ENCODE results near the gene MAOB.

MAOB gene

DNA sequence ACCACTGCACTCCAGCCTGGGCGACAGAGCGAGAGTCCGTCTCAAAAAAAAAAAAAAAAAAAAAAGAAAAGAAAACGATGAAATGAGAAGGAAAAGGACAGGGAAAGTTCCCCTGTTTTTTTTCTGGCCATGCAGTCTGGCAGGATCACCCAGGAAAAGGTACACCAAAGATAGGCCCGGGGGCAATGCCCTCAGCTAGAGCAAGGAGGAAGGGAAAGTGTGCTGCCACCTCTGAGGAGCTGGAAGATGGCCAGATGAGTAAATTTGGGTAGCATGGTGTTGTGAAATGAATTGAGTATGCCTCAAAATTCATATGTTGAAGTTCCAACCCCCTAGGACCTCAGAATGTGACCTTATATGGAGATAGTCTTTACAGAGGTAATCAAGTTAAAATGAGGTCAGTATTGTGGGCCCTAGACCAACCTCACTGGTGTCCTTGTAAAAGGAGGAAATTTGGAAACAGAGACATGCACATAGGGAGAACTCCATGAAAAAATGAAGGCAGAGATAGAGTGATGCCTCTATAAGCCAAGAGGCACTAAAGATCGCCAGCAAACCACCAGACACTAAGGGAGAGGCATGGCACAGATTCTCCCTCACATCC is 28.9 kb downstream of the MAOB start:
- H3K4me3 ChIP-seq (ENCODE audit: low read length), result no peak overlapping the region
- H3K9ac ChIP-seq (ENCODE audit: low read depth, low read length), result no peak overlapping the region
- H3K4me2 ChIP-seq (ENCODE audit: low read length), result no peak overlapping the region
- peaks cover 4% of the 10 kb centered on the region for H3K27me3 ChIP-seq (ENCODE audit: control insufficient read depth, insufficient read depth, low read length)
- no peaks in the 10 kb centered on the region for H3K4me1 ChIP-seq (ENCODE audit: control insufficient read depth, insufficient read depth, low read length)
- H3K9me3 ChIP-seq (replicated peaks; ENCODE audit: low read length), result no peaks in the 10 kb centered on the region
- H3K36me3 ChIP-seq (ENCODE audit: insufficient read depth, low read length), result no peaks in the 10 kb centered on the region

DNA sequence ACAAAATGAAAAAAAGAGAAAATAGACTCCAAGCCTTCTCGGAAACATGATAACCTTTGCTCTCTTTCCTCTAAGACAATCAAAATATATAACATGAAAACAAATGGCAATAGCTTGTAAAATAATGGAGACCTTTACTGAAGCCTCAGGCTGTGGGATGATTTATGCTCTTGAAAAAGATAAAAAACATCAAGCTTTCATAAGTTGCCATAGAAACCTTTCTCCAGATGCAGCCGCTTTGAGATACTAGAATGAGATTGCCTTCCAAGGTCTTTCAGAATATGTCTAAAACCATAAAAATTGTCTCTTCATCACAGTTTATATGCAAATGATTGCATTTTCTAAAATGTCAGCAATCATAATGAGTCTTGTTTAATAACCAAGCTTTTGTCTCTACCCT is 31.6 kb downstream of the MAOB start:
- Histone ChIP-seq H3K9ac (ENCODE audit: low read depth, low read length) (no peak overlapping the region), H3K36me3 (ENCODE audit: insufficient read depth, low read length) (no peaks in the 10 kb centered on the region), H3K4me2 (ENCODE audit: low read length) (no peak overlapping the region)

DNA sequence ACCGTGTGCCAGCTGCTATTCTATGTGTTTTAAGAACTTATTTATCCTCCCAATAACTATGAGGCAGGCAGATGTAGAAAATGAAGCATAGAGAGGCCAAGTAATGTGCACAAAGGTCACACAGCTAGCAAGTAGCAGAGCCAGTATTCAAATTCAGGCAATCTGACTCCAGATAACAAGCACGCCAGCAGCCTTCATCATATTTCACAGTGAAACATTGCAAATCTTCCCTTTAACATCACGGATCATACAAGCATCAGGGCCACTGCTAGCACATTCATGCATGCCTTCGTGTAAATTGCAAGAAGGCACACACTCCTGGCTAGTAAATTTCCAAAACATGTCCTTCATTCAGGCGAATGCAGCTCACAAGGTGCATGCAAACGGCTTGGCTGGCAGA is 33.1 kb downstream of the MAOB start:
- H3K27me3 ChIP-seq (ENCODE audit: control insufficient read depth, insufficient read depth, low read length), result no peaks in the 10 kb centered on the region
- no peaks in the 10 kb centered on the region for H3K9me3 ChIP-seq (replicated peaks; ENCODE audit: low read length)
- no peak overlapping the region for H3K4me2 ChIP-seq (ENCODE audit: low read length)
- H3K36me3 ChIP-seq (ENCODE audit: insufficient read depth, low read length), result no peaks in the 10 kb centered on the region
- H3K9ac ChIP-seq (ENCODE audit: low read depth, low read length), result no peak overlapping the region
- no peak overlapping the region for H3K4me3 ChIP-seq (ENCODE audit: low read length)
- H3K4me1 ChIP-seq (ENCODE audit: control insufficient read depth, insufficient read depth, low read length), result no peaks in the 10 kb centered on the region

More for the DNA sequence above, 31.6 kb downstream of the MAOB start:
- Histone ChIP-seq H3K4me1 (ENCODE audit: control insufficient read depth, insufficient read depth, low read length) (no peaks in the 10 kb centered on the region), H3K9me3 (replicated peaks; ENCODE audit: low read length) (no peaks in the 10 kb centered on the region), H3K27me3 (ENCODE audit: control insufficient read depth, insufficient read depth, low read length) (peaks cover 4% of the 10 kb centered on the region), H3K4me3 (ENCODE audit: low read length) (no peak overlapping the region)

DNA sequence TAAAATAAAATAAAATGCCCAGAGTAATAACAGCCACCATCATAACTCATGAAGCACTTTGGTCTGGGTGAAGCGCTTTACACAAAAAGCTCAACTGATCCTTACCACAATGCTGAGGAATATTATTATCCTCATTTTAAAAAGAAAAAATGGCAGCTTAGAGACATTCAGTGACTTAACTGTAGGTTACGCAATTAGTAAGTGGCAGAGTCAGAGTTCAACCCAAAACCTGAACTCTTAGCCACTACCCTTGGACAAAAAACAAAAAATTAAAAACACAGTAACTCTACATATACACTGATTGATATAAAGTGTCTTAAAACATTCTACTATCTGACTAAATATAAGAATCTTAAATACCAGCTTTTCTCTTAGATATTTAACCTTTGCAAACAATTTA is 34.9 kb downstream of the MAOB start:
- no peak overlapping the region for H3K4me3 ChIP-seq (ENCODE audit: low read length)
- no peaks in the 10 kb centered on the region for H3K27me3 ChIP-seq (ENCODE audit: control insufficient read depth, insufficient read depth, low read length)
- H3K9ac ChIP-seq (ENCODE audit: low read depth, low read length), result no peak overlapping the region
- H3K4me2 ChIP-seq (ENCODE audit: low read length), result no peak overlapping the region
- H3K36me3 ChIP-seq (ENCODE audit: insufficient read depth, low read length), result no peaks in the 10 kb centered on the region
- H3K9me3 ChIP-seq (replicated peaks; ENCODE audit: low read length), result no peaks in the 10 kb centered on the region
- no peaks in the 10 kb centered on the region for H3K4me1 ChIP-seq (ENCODE audit: control insufficient read depth, insufficient read depth, low read length)

DNA sequence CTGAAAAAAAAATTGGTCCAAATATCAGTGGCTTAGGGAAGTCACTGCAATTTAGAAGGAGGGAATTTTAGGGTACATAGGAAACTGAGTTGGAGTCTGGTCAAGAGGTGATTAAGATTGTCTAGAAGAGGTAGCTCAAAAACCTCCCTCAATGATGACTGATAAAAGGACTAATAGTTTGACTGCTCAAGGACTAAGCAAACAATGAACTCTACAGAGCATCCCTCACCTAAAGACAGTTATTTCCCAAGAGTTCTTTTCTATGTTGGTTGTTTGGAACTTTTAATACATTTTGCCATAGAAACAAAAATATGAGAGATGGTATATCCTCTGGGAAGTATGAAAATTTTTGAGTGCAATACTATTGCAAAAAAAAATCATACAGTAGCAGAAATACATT is 35.7 kb downstream of the MAOB start:
- no peaks in the 10 kb centered on the region for H3K27me3 ChIP-seq (ENCODE audit: control insufficient read depth, insufficient read depth, low read length)
- H3K4me3 ChIP-seq (ENCODE audit: low read length), result no peak overlapping the region
- no peak overlapping the region for H3K4me2 ChIP-seq (ENCODE audit: low read length)
- H3K9me3 ChIP-seq (replicated peaks; ENCODE audit: low read length), result no peaks in the 10 kb centered on the region
- H3K36me3 ChIP-seq (ENCODE audit: insufficient read depth, low read length), result no peaks in the 10 kb centered on the region
- H3K4me1 ChIP-seq (ENCODE audit: control insufficient read depth, insufficient read depth, low read length), result no peaks in the 10 kb centered on the region
- no peak overlapping the region for H3K9ac ChIP-seq (ENCODE audit: low read depth, low read length)

DNA sequence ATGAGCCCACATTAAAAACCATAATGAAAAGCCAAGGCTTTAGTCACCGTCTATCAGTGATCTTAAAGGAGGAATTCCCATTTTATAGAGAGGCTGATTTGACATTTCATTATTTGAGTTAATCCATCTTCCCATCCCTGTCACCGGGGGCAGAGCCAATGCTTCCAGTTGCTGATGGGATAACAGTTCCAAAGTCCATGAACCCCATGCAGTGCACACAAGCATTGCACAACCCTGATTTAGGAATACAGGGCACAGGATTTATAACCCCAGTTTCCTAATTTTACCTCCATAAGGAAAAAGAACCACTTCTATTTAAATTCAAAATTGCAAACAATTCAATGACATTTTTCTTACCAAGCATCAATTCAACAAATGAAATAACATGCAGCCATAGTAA is 36.5 kb downstream of the MAOB start:
- H3K4me3 ChIP-seq (ENCODE audit: low read length), result no peak overlapping the region
- no peaks in the 10 kb centered on the region for H3K27me3 ChIP-seq (ENCODE audit: control insufficient read depth, insufficient read depth, low read length)
- no peak overlapping the region for H3K9ac ChIP-seq (ENCODE audit: low read depth, low read length)
- no peaks in the 10 kb centered on the region for H3K36me3 ChIP-seq (ENCODE audit: insufficient read depth, low read length)
- no peaks in the 10 kb centered on the region for H3K4me1 ChIP-seq (ENCODE audit: control insufficient read depth, insufficient read depth, low read length)
- no peaks in the 10 kb centered on the region for H3K9me3 ChIP-seq (replicated peaks; ENCODE audit: low read length)
- H3K4me2 ChIP-seq (ENCODE audit: low read length), result no peak overlapping the region

DNA sequence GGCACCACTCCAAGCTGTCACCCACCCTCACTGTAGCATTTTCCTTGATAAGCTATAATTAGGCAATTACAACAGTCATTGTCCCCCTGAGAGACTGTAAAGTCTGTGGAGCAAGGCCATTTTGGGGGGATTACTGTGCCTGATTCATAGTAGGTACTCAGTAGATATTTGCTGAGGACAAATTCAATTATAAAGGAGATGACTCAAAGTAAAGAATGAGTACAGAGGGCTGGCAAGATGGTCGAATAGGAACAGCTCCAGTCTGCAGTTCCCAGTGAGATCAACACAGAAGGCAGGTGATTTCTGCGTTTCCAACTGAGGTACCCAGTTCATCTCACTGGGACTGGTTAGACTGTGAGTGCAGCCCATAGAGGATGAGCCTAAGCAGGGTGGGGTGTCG is 42.0 kb downstream of the MAOB start:
- Histone ChIP-seq H3K4me1 (ENCODE audit: control insufficient read depth, insufficient read depth, low read length) (no peaks in the 10 kb centered on the region), H3K4me3 (ENCODE audit: low read length) (no peak overlapping the region), H3K9me3 (replicated peaks; ENCODE audit: low read length) (no peaks in the 10 kb centered on the region), H3K27me3 (ENCODE audit: control insufficient read depth, insufficient read depth, low read length) (peaks cover 11% of the 10 kb centered on the region), H3K36me3 (ENCODE audit: insufficient read depth, low read length) (no peaks in the 10 kb centered on the region), H3K9ac (ENCODE audit: low read depth, low read length) (no peak overlapping the region), H3K4me2 (ENCODE audit: low read length) (no peak overlapping the region)

DNA sequence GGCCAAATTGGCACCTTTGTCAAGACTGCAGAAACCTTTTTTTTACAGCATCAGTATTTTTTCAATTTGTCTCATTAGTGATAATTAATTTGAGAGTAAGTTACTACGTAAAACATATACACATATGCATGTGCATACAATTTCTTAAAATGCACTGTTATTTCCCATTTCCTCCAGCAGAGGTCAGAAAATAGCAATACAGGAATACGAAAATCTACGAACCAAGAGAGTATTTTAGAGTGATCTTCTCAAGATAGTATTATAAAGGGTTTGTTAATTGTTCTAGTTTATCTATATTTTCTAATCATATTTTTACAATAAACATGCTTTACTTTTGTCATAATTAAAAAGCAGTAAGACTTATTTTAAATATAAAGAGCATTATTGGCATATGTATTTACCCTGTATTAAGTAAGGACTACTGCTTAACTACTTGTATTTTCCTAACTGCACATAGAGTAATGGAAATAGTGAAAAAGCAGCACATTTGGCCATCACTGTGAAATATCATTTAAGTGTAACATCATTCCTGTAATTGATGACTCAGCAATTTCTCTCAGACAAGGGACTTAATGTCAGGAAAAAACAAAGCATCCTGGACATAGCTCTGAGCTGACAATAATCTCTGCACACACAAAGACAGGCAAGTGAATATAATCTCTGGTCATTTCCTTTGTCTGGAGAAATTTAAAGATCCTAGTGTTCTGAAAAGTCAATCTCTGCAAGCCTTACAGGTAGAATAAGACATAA is 45.6 kb downstream of the MAOB start:
- H3K4me2 ChIP-seq (ENCODE audit: low read length), result no peak overlapping the region
- H3K27me3 ChIP-seq (ENCODE audit: control insufficient read depth, insufficient read depth, low read length), result peaks cover 20% of the 10 kb centered on the region
- H3K9me3 ChIP-seq (replicated peaks; ENCODE audit: low read length), result no peaks in the 10 kb centered on the region
- H3K4me1 ChIP-seq (ENCODE audit: control insufficient read depth, insufficient read depth, low read length), result no peaks in the 10 kb centered on the region
- no peak overlapping the region for H3K9ac ChIP-seq (ENCODE audit: low read depth, low read length)
- no peaks in the 10 kb centered on the region for H3K36me3 ChIP-seq (ENCODE audit: insufficient read depth, low read length)
- H3K4me3 ChIP-seq (ENCODE audit: low read length), result no peak overlapping the region

DNA sequence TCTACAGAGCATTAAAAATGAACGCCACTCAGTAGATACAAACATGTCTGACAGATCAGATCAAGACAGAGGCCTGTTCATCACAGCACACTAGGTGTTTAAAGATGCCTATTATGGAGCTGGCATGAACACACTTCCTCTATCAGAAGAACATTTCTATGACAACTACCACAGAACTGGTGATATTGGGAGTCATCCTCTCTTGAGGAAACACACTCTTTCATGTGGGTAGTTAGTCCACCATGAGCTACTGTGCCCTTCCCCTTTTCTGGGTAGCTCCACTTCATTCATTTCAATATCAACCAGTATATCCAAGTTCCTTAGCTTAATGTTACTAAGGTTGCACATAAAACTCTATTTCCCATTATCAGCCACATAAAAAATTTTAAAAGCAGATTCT is 46.7 kb downstream of the MAOB start:
- Histone ChIP-seq H3K27me3 (ENCODE audit: control insufficient read depth, insufficient read depth, low read length) (peaks cover 20% of the 10 kb centered on the region), H3K36me3 (ENCODE audit: insufficient read depth, low read length) (no peaks in the 10 kb centered on the region), H3K9ac (ENCODE audit: low read depth, low read length) (no peak overlapping the region), H3K4me1 (ENCODE audit: control insufficient read depth, insufficient read depth, low read length) (no peaks in the 10 kb centered on the region), H3K4me3 (ENCODE audit: low read length) (no peak overlapping the region), H3K4me2 (ENCODE audit: low read length) (no peak overlapping the region), H3K9me3 (replicated peaks; ENCODE audit: low read length) (no peaks in the 10 kb centered on the region)

DNA sequence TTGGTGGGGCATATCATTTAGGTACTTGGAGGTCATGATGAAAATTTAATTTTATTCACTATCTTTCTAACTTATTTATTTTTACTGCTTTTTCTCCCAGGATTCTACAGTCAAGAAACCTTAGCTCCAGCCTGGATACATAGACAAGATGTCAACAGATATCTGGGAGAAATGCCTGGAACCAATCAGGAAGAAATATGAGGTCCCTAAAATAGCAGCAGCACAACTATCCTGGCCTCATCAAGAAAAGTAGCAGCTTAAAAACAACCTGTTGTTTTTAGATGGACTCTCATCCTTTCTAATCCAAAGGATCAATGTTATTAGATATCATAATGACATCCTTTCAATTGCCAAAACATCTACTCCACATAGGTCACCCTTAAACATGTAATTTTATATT is 54.5 kb downstream of the MAOB start:
- peaks cover 2% of the 10 kb centered on the region for H3K27me3 ChIP-seq (ENCODE audit: control insufficient read depth, insufficient read depth, low read length)
- no peaks in the 10 kb centered on the region for H3K4me1 ChIP-seq (ENCODE audit: control insufficient read depth, insufficient read depth, low read length)
- no peaks in the 10 kb centered on the region for H3K36me3 ChIP-seq (ENCODE audit: insufficient read depth, low read length)
- H3K4me2 ChIP-seq (ENCODE audit: low read length), result no peak overlapping the region
- no peak overlapping the region for H3K9ac ChIP-seq (ENCODE audit: low read depth, low read length)
- H3K4me3 ChIP-seq (ENCODE audit: low read length), result no peak overlapping the region
- no peaks in the 10 kb centered on the region for H3K9me3 ChIP-seq (replicated peaks; ENCODE audit: low read length)

DNA sequence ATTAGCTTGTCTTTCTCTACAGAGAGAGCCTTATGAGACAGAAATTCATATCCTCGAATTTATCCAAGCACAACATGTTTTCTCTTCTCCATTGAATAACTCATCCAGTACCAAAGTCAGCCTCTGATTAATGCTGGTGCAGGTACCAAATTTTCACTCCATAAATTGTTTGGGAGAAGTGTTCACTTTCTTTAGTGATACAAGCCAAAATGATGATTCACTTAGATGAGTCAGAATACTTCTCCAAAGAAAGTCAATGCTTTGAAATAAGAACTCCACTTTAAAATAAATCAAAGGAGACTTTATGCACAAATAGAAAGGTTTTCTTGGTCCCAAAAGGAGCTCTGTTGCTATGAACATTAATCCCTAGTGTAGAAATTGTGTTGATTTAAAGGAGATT is 60.2 kb downstream of the MAOB start:
- H3K4me2 ChIP-seq (ENCODE audit: low read length), result no peak overlapping the region
- no peaks in the 10 kb centered on the region for H3K27me3 ChIP-seq (ENCODE audit: control insufficient read depth, insufficient read depth, low read length)

DNA sequence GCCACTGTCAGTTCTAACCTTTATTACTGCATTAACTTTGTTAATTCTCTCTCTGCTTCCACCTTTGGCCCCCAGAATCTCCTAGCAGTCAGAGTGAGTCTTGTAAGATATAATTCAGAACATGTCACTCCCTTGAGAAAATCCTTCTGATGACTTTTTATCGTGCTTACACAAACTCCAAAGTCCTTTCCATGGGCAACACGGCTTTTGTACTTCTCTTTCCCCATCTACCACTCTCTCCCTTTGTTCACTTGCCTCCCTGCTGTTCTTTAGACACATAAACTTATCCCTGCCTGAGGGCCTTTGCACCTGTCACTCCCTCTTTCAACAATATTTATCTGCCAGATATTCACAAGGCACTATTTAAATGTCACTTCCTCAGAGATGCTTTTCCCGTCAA is 64.8 kb downstream of the MAOB start:
- H3K4me3 ChIP-seq (ENCODE audit: low read length), result no peak overlapping the region
- no peak overlapping the region for H3K4me2 ChIP-seq (ENCODE audit: low read length)
- H3K36me3 ChIP-seq (ENCODE audit: insufficient read depth, low read length), result no peaks in the 10 kb centered on the region
- peaks cover 3% of the 10 kb centered on the region for H3K4me1 ChIP-seq (ENCODE audit: control insufficient read depth, insufficient read depth, low read length)
- H3K9ac ChIP-seq (ENCODE audit: low read depth, low read length), result no peak overlapping the region
- H3K27me3 ChIP-seq (ENCODE audit: control insufficient read depth, insufficient read depth, low read length), result peaks cover under 1% of the 10 kb centered on the region
- H3K9me3 ChIP-seq (replicated peaks; ENCODE audit: low read length), result no peaks in the 10 kb centered on the region

More for the DNA sequence above, 60.2 kb downstream of the MAOB start:
- Histone ChIP-seq H3K36me3 (ENCODE audit: insufficient read depth, low read length) (no peaks in the 10 kb centered on the region), H3K4me1 (ENCODE audit: control insufficient read depth, insufficient read depth, low read length) (peaks cover 3% of the 10 kb centered on the region), H3K9ac (ENCODE audit: low read depth, low read length) (no peak overlapping the region), H3K9me3 (replicated peaks; ENCODE audit: low read length) (no peaks in the 10 kb centered on the region), H3K4me3 (ENCODE audit: low read length) (no peak overlapping the region)
